Activated B cell treated with CpG ODN at 0.5 μM for 24 hours (primary cell): ENCODE data around the gene FXN. TPM values are rescaled to one million over a fixed set of nuclear protein-coding genes. Genes with fewer than 3 reads are reported as not detected.

Experiments used
- ATAC-seq: fragments of 200-7000 bp; cut with Tn5 transposase; one replicate; pipeline ENCODE4 v1.10.0; 2021; ENCODE audit warnings: low read depth, mild to moderate bottlenecking, moderate library complexity
- CTCF ChIA-PET: fragments of 350-600 bp; sonication (Branson Sonifier 250); formaldehyde crosslinking; loops from one replicate; lab custom pipeline; 2021; ENCODE audit warnings: antibody characterized with exemption; lab: Charles Lee
- POLR2A ChIA-PET: fragments of 350-600 bp; sonication (Branson Sonifier 250); formaldehyde crosslinking; loops from one replicate; lab custom pipeline; 2021; ENCODE audit warnings: antibody characterized with exemption; lab: Charles Lee
- DNase-seq: peaks from one replicate; pipeline ENCODE4 v3.0.0; 2022
- H3K27ac Mint-ChIP-seq: one replicate; pipeline ENCODE4 v1.8.0; 2020; ENCODE audit warnings: mixed read lengths
- H3K27me3 Mint-ChIP-seq: one replicate; pipeline ENCODE4 v1.8.0; 2021; ENCODE audit warnings: mixed read lengths
- H3K36me3 Mint-ChIP-seq: one replicate; pipeline ENCODE4 v1.8.0; 2021; ENCODE audit warnings: low read depth, mixed read lengths
- H3K4me1 Mint-ChIP-seq: one replicate; pipeline ENCODE4 v1.8.0; 2021; ENCODE audit warnings: mixed read lengths
- H3K4me3 Mint-ChIP-seq: one replicate; pipeline ENCODE4 v1.8.0; 2020; ENCODE audit warnings: mild to moderate bottlenecking, mixed read lengths
- H3K9me3 Mint-ChIP-seq: one replicate; pipeline ENCODE4 v1.8.0; 2020; ENCODE audit warnings: mixed read lengths
- CTCF ChIP-seq: fragments of 200-600 bp; IDR thresholded peaks from one replicate; pipeline ENCODE4 v1.8.0; 2022; ENCODE audit warnings: antibody characterized with exemption, mild to moderate bottlenecking
- intact Hi-C: fragments of 100-400 bp; cut with micrococcal nuclease; formaldehyde crosslinking; loops from one replicate; pipeline ENCODE4 v1.15.1; 2024
- total RNA-seq: library from RNA; stranded (reverse); gene quantifications from 2 replicates; pipeline ENCODE4 v1.2.3, GENCODE V29; 2022

FXN gene
- total RNA-seq, 1 donor from 2014 or later: 17.7 TPM

- Mint-ChIP-seq H3K36me3 (peaks cover 32% of the 10 kb centered on the region), H3K27ac (no peak overlapping the region), H3K9me3 (no peaks in the 10 kb centered on the region), H3K4me3 (no peak overlapping the region), H3K4me1 (no peaks in the 10 kb centered on the region), H3K27me3 (no peaks in the 10 kb centered on the region)
- POLR2A ChIA-PET: no interaction called here
- ATAC-seq: no peak
- DNase-seq: no peak
- intact Hi-C loops: no loop called here
- TF ChIP-seq CTCF: no peak
- CTCF ChIA-PET: no interaction called here
These were observed 37.6 kb downstream of the FXN start for GRCh38 chr9:69073103-69073502.

GRCh38 chr9:69074801-69075200, 39.2 kb downstream of the FXN start:
- H3K27me3 Mint-ChIP-seq: no peaks in the 10 kb centered on the region
- H3K4me1 Mint-ChIP-seq: no peaks in the 10 kb centered on the region
- intact Hi-C loops: no loop called here
- DNase-seq (no peak), ATAC-seq (no peak)
- no peak overlapping the region for H3K4me3 Mint-ChIP-seq
- POLR2A ChIA-PET: no interaction called here
- H3K36me3 Mint-ChIP-seq: peaks cover 16% of the 10 kb centered on the region
- no peak for TF ChIP-seq CTCF
- CTCF ChIA-PET: no interaction called here
- no peak overlapping the region for H3K27ac Mint-ChIP-seq
- H3K9me3 Mint-ChIP-seq: no peaks in the 10 kb centered on the region

- no peaks in the 10 kb centered on the region for H3K27me3 Mint-ChIP-seq
- no peak overlapping the region for H3K4me3 Mint-ChIP-seq
- no peak for TF ChIP-seq CTCF
- H3K9me3 Mint-ChIP-seq: peaks cover 7% of the 10 kb centered on the region
- intact Hi-C loops: no loop called here
- H3K36me3 Mint-ChIP-seq: peaks cover 16% of the 10 kb centered on the region
- ChIA-PET CTCF (no interaction called here), POLR2A (no interaction called here)
- H3K27ac Mint-ChIP-seq: no peak overlapping the region
- DNase-seq (no peak), ATAC-seq (no peak)
- no peaks in the 10 kb centered on the region for H3K4me1 Mint-ChIP-seq
These were observed 41.0 kb downstream of the FXN start for GRCh38 chr9:69076550-69076949.

DNA sequence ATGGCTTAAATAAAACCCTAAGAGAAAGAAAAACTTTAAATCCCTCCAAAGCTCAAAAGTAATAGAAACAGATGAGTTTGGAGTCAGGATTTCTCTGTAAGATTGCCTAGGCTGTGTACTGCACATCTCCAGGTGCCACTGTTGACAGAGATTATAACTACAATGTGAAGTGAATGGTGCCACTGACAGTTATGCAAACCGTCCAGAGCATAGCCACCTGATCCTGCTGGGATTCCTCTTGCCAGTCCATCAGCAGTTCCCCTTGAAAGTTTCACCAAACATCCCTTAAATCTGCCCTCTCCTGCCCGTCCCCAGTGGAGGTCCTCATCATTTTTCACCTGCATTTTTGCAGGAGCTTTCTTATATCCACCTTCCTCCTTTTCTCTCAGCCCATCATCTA, 42.5 kb downstream of the FXN start:
- POLR2A ChIA-PET: no interaction called here
- peaks cover 11% of the 10 kb centered on the region for H3K9me3 Mint-ChIP-seq
- H3K4me3 Mint-ChIP-seq: no peak overlapping the region
- CTCF ChIA-PET: no interaction called here
- DNase-seq (no peak), ATAC-seq (no peak)
- H3K4me1 Mint-ChIP-seq: no peaks in the 10 kb centered on the region
- H3K27me3 Mint-ChIP-seq: no peaks in the 10 kb centered on the region
- no peak overlapping the region for H3K27ac Mint-ChIP-seq
- intact Hi-C loops: no loop called here
- TF ChIP-seq CTCF: no peak
- H3K36me3 Mint-ChIP-seq: peaks cover 6% of the 10 kb centered on the region

GRCh38 chr9:69078581-69078980, 43.0 kb downstream of the FXN start:
- intact Hi-C loops: no loop called here
- DNase-seq (no peak), ATAC-seq (no peak)
- H3K4me3 Mint-ChIP-seq: no peak overlapping the region
- ChIA-PET CTCF (no interaction called here), POLR2A (no interaction called here)
- no peak for TF ChIP-seq CTCF
- no peaks in the 10 kb centered on the region for H3K4me1 Mint-ChIP-seq
- no peaks in the 10 kb centered on the region for H3K27me3 Mint-ChIP-seq
- peaks cover 11% of the 10 kb centered on the region for H3K9me3 Mint-ChIP-seq
- peaks cover under 1% of the 10 kb centered on the region for H3K36me3 Mint-ChIP-seq
- H3K27ac Mint-ChIP-seq: no peak overlapping the region
